ENCODE data around the gene LLGL1. TPM values are rescaled to one million over a fixed set of nuclear protein-coding genes. Genes with fewer than 3 reads are reported as not detected.

The LLGL1 gene
- total and polyA plus RNA-seq, 2 donors from 2014 or later = 8.0 to 13.7 TPM

DNA sequence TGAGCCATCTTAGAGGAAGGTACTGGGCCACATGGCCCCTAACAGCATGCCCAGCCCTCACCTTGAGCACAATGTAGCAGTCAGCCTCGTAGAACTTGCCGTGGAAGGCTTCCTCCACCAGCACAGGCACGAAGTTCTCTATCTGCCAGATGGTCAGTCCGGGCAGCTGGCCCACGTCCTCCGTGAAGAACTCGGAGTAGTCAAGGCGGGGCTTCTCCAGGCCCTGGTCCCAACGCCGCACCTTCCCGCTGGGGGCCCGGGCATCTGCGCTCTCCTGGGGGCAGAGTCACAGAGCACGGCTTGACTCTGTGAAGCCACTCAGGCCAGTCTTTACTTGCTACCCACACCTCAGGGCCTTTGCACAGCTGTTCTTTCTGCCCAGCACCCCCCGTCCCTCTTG is 25.8 kb downstream of the LLGL1 start:
- no peak overlapping the region for H3K9ac ChIP-seq (ENCODE audit: low read length in 3 of 3)
- no peaks in the 10 kb centered on the region for H3K9me3 ChIP-seq (ENCODE audit: control insufficient read depth in 2 of 3, insufficient read depth in 1 of 3, low read length in 3 of 3)
- peaks cover 0 to 14% (median under 1%) of the 10 kb centered on the region in 3 donors for H3K4me1 ChIP-seq (ENCODE audit: control insufficient read depth in 2 of 3, insufficient read depth in 2 of 3, low read depth in 1 of 3, low read length in 3 of 3)
- peaks cover 3 to 72% (median 24%) of the 10 kb centered on the region in 3 donors for H3K36me3 ChIP-seq (ENCODE audit: control insufficient read depth in 2 of 3, insufficient read depth in 3 of 3, low read length in 3 of 3)
- no peak overlapping the region for H3K27ac ChIP-seq (ENCODE audit: low read depth in 2 of 2, low read length in 2 of 2)
- FAIRE-seq (no peak), DNase-seq (no peak)
- TF ChIP-seq, protein P1, sequence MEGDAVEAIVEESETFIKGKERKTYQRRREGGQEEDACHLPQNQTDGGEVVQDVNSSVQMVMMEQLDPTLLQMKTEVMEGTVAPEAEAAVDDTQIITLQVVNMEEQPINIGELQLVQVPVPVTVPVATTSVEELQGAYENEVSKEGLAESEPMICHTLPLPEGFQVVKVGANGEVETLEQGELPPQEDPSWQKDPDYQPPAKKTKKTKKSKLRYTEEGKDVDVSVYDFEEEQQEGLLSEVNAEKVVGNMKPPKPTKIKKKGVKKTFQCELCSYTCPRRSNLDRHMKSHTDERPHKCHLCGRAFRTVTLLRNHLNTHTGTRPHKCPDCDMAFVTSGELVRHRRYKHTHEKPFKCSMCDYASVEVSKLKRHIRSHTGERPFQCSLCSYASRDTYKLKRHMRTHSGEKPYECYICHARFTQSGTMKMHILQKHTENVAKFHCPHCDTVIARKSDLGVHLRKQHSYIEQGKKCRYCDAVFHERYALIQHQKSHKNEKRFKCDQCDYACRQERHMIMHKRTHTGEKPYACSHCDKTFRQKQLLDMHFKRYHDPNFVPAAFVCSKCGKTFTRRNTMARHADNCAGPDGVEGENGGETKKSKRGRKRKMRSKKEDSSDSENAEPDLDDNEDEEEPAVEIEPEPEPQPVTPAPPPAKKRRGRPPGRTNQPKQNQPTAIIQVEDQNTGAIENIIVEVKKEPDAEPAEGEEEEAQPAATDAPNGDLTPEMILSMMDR (IDR thresholded peaks at IDR 0.05; ENCODE audit: borderline replicate concordance, extremely low read depth, insufficient read depth) = no peak
- no peak overlapping the region for H3K4me3 ChIP-seq (ENCODE audit: low read length in 3 of 3)
- intact Hi-C loops (cut with DNase I) = no loop called here
- no peaks in the 10 kb centered on the region for H3K27me3 ChIP-seq (ENCODE audit: control insufficient read depth, insufficient read depth, low read length)

DNA sequence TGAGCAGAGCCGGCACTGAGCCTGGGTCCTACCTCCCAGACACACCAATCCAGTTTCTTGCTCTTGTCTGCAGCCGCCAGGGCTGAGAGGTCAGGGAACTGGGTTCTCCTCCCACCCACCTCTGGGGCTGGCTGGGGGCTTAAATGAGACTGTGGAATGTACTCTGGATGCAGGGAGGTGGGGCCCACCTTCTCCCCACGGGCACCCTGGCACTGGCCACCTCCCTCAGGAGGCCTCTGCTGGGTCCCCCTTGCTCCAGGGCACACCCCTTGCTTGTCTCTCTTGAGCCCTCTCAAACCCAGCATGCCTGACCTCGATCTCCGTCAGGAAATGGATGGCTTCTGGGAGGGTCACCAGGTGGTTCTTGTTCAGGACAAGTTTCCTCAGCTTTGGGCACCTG is 26.7 kb downstream of the LLGL1 start:
- H3K9ac ChIP-seq (ENCODE audit: low read length in 3 of 3) = no peak overlapping the region
- no peak overlapping the region for H3K4me3 ChIP-seq (ENCODE audit: low read length in 3 of 3)
- TF ChIP-seq, protein P1 (IDR thresholded peaks at IDR 0.05; ENCODE audit: borderline replicate concordance, extremely low read depth, insufficient read depth) = no peak
- DNase-seq (no peak), FAIRE-seq (no peak)
- no peaks in the 10 kb centered on the region for H3K9me3 ChIP-seq (ENCODE audit: control insufficient read depth in 2 of 3, insufficient read depth in 1 of 3, low read length in 3 of 3)
- no peaks in the 10 kb centered on the region for H3K27me3 ChIP-seq (ENCODE audit: control insufficient read depth, insufficient read depth, low read length)
- H3K36me3 ChIP-seq (ENCODE audit: control insufficient read depth in 2 of 3, insufficient read depth in 3 of 3, low read length in 3 of 3) = peaks cover 3 to 66% (median 22%) of the 10 kb centered on the region in 3 donors
- intact Hi-C loops (cut with DNase I) = no loop called here
- peaks cover 0 to 19% (median 8%) of the 10 kb centered on the region in 3 donors for H3K4me1 ChIP-seq (ENCODE audit: control insufficient read depth in 2 of 3, insufficient read depth in 2 of 3, low read depth in 1 of 3, low read length in 3 of 3)
- H3K27ac ChIP-seq (ENCODE audit: low read depth in 2 of 2, low read length in 2 of 2) = no peak overlapping the region

- intact Hi-C loops (cut with DNase I) = no loop called here
- TF ChIP-seq, protein P1 (IDR thresholded peaks at IDR 0.05; ENCODE audit: borderline replicate concordance, extremely low read depth, insufficient read depth) = no peak
Observed at GRCh38 chr17:18253187-18253884, 27.9 kb downstream of the LLGL1 start.

More at GRCh38 chr17:18253187-18253884, 27.9 kb downstream of the LLGL1 start:
- peaks cover 0 to 16% (median 10%) of the 10 kb centered on the region in 3 donors for H3K4me1 ChIP-seq (ENCODE audit: control insufficient read depth in 2 of 3, insufficient read depth in 2 of 3, low read depth in 1 of 3, low read length in 3 of 3)
- H3K36me3 ChIP-seq (ENCODE audit: control insufficient read depth in 2 of 3, insufficient read depth in 3 of 3, low read length in 3 of 3) = peaks cover 3 to 55% (median 17%) of the 10 kb centered on the region in 3 donors
- H3K9ac ChIP-seq (ENCODE audit: low read length in 3 of 3) = no peak overlapping the region
- H3K27ac ChIP-seq (ENCODE audit: low read depth in 2 of 2, low read length in 2 of 2) = no peak overlapping the region
- H3K4me3 ChIP-seq (ENCODE audit: low read length in 3 of 3) = no peak overlapping the region
- H3K9me3 ChIP-seq (ENCODE audit: control insufficient read depth in 2 of 3, insufficient read depth in 1 of 3, low read length in 3 of 3) = no peaks in the 10 kb centered on the region
- DNase-seq (no peak), FAIRE-seq (no peak)
- H3K27me3 ChIP-seq (ENCODE audit: control insufficient read depth, insufficient read depth, low read length) = no peaks in the 10 kb centered on the region
